ENCODE data around the gene L3MBTL4.

L3MBTL4 gene

GRCh38 chr18:6023551-6023950 lies 391.2 kb downstream of the L3MBTL4 start:
- no peak for DNase-seq (ENCODE audit: low read depth)

- no peak for DNase-seq (ENCODE audit: low read depth)
Observed at GRCh38 chr18:6022845-6023244, 391.9 kb downstream of the L3MBTL4 start.

DNA sequence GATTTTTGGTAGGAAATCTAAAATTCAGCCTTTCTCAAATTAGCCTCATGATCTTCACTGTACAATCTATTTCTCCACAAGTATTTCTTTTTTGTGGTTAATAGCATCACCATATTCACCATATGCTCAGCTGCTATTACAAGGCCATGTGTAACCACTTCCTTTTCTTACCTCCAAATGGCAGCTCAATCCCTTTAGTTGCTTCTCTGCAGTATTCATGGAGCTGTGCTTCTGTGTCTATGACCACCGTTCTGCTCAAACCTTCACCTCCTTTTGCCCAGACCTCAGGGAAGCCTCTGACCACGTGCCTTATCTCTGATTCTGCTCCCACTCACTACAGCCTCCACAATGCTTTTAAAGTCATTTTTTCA lies 392.7 kb downstream of the L3MBTL4 start:
- no peak for DNase-seq (ENCODE audit: low read depth)

DNA sequence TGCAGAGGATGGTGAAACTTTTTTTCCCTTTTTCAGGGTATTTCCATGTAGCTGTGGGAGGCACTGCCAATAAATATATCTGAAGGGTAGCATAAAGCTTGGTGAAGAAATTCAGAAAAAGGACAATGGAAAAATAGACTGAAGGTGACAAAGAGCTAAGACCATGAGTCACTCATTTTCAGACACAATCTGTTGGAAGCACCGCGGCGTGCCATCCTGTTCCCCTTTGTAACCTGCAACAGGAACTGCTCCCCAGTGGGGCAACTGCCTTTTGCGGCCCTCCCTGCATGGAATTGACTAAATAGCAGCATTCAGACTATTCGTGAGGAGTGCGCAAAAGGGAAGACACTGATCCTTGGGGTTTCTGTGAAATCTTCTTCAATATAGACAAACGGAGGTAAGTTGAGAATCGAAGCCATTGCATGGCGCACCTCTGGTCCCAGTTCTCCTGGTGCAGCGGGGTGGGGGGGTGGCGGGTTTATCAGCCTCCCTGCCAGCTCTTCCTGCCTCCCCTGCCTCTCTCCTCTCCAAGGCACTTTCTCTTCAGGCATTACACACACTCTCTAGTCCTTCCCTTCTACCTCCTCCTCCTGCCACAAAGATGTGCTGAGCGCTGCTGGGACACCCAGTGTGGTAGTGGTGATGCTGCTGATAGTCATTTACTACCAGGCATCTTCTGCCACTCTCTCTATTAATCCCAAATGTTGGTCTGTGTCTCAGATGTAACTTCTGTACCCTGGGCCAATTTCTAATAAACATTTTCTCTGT lies 393.2 kb downstream of the L3MBTL4 start:
- DNase-seq (ENCODE audit: low read depth): no peak

DNA sequence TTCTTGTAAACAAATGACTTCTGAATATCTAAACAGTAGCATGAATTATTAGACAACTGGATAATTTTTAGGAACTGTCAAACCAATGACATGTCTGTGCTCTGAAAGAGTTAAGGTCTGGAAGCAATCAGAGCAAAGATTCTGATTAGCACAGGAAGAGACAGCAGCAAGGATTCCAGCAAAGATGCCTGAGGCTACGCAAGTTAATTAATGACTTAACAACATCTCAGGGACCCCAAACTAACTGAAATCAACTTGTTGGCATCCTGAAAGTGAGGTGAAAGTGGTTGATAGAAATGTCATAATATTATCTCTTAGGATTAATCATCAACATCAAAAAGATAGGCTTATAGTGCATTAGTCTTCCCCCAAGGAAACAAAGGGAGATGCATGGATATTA lies 396.0 kb downstream of the L3MBTL4 start:
- DNase-seq (ENCODE audit: low read depth): no peak

DNA sequence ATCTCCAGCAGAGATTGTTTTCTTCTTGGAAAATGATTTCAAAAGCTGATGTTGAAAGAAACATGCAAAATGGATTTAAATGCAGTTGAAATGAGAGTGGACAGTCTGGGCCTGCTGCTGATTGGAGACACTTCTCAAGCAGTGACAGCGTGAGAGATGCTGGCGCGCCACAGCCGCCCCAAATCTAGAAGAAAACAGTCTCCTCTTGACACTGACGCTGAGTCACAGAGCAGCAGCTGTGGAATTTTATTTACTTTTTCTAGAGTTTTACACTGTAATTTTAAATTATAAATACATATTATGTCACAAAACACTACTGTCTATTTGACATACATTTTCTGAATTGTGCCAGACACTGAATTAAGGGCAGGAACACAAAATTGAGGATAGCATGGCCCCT lies 397.5 kb downstream of the L3MBTL4 start:
- DNase-seq (ENCODE audit: low read depth): no peak

- no peak for DNase-seq (ENCODE audit: low read depth)
Observed at GRCh38 chr18:6015364-6015763, 399.3 kb downstream of the L3MBTL4 start.

GRCh38 chr18:6013171-6013810 lies 401.4 kb downstream of the L3MBTL4 start:
- DNase-seq (ENCODE audit: low read depth): no peak

DNA sequence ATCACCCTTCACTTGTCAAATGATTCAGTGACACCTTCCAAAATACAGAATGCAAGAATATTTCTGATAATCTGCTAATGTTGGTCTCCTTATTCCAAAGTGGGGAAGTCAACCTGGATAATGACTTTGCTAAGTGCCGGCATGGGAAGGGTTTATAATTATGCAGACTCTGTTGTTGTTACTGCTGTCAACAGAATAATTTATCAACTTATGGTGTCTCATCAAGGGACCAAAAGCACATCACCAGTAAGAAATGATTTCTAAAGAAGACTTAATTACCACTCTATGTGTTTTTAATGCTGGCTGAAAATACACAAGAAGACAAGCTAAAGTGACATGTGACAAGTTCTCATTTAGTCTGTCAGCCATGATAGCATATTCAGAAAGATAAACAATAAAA lies 403.8 kb downstream of the L3MBTL4 start:
- no peak for DNase-seq (ENCODE audit: low read depth)

DNA sequence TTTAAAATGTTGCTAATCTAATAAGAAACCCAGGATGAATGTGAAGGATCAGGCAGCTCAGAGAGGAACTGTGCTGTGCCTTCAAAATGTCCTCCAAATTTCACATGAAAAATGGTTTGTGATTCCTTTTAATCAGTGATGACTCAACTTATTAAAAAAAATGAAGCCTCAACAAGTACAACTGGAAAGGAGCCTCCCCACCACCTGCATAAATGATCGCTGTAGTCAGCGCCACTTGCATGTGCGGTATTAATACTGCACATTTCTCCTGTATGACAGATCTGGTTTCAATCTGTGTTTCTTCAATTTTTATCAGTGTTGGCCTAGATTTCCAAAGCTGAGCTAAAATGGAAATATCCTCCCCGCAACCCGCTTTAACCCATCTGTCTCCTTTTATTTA lies 404.4 kb downstream of the L3MBTL4 start:
- no peak for DNase-seq (ENCODE audit: low read depth)

DNA sequence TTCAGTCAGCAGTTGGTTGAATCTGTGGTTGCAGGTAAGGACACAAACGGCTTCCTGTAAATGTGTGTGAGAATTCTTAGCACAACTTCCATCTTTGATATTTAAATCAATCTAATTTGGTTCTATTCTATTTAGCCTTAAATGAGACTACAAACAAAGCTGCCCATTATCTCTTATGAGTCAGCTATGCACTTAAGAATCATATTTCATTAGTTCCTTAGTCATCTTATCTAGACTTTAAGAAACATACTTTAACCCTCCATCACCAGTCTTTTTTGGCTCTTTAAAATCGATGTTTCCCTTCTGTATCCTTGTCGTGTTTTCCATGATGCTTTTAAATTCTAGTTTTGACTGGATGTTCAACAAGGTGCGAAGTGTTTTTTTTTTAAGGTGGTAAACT lies 405.0 kb downstream of the L3MBTL4 start:
- no peak for DNase-seq (ENCODE audit: low read depth)

- no peak for DNase-seq (ENCODE audit: low read depth)
Observed at GRCh38 chr18:6004683-6005082, 410.0 kb downstream of the L3MBTL4 start.

DNA sequence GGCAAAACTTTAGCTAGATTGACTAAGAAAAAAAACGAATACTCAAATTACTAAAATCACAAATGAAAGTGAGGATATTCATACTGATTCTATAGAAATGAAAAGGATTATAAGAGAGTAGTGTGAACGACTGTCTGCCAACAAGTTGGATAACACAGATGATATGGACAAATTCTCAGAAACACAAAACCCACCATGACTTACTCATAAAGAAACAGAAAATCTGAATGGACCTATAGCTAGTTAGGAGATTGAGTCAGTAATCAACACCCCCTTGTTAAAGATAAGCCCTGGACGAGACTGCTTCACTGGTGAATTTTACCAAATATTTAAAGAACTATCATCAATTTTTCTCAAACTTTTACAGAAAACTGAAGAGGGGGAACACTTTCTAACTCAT lies 410.6 kb downstream of the L3MBTL4 start:
- no peak for DNase-seq (ENCODE audit: low read depth)

DNA sequence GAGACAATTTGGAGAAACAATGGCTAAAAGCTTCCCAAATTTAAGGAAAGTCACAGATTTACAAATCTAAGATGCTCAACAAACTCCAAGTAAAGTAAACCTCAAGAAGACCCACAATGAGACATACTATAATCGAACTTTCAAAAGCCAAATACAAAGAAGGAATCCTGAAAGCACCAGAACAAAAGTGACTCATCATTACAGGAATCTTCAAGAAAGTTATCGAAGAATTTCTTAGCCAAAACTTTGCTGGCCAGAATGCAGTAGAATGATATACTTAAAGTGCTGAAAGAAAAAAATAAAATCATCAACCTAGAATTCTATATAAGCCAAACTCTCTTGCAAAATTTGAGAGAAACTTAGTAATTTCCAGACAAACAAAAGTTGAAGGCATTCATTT lies 412.8 kb downstream of the L3MBTL4 start:
- no peak for DNase-seq (ENCODE audit: low read depth)

DNA sequence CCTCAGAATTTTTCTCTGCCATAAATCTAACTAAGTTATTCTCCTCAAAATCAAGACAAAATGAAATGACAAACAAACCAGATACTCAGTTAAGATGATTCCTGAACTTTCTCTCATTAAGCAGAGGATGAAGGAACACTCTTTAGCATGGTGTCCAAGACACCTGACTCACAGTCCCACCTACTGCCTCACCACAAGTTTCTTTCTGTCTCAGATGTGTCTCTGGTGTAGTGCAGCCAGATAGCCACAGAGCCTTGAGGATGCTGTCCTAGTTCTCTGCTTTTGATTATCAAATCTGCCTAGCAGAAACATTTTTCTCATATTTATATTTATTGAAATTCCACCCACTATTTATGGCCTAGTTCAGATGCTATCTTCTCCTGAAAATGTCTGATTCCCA lies 415.8 kb downstream of the L3MBTL4 start:
- DNase-seq (ENCODE audit: low read depth): no peak

GRCh38 chr18:5998166-5998881 lies 416.4 kb downstream of the L3MBTL4 start:
- DNase-seq (ENCODE audit: low read depth): no peak

DNA sequence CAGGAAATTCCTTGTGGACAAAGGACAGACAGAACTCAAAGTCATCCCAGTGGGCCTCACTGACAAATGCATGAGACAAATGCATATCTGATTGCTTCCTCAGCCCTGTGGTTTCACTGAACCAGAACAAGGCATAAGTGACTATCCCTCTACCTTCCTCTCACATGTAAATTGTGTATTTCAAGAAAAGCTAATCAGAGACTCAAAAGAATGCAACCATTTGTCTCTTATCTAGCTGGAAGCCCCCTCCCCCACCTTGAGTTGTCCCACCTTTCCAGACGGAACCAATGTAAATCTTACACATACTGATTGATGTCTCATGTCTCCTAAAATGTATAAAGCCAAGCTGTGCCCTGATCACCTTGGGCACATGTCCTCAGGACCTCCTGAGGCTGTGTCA lies 417.4 kb downstream of the L3MBTL4 start:
- no peak for DNase-seq (ENCODE audit: low read depth)

GRCh38 chr18:5995626-5996025 lies 419.1 kb downstream of the L3MBTL4 start:
- DNase-seq (ENCODE audit: low read depth): no peak

- no peak for DNase-seq (ENCODE audit: low read depth)
Observed at GRCh38 chr18:5993938-5994337, 420.8 kb downstream of the L3MBTL4 start.

GRCh38 chr18:5992381-5992780 lies 422.3 kb downstream of the L3MBTL4 start:
- no peak for DNase-seq (ENCODE audit: low read depth)

GRCh38 chr18:5987249-5987648 lies 427.5 kb downstream of the L3MBTL4 start:
- DNase-seq (ENCODE audit: low read depth): no peak

GRCh38 chr18:5986257-5986931 lies 428.3 kb downstream of the L3MBTL4 start:
- DNase-seq (ENCODE audit: low read depth): no peak

GRCh38 chr18:5984245-5984644 lies 430.5 kb downstream of the L3MBTL4 start:
- DNase-seq (ENCODE audit: low read depth): no peak

Data from ELR (cell line).